H1 (cell line): ENCODE data around the gene DNAJB5. TPM values are rescaled to one million over a fixed set of nuclear protein-coding genes. Genes with fewer than 3 reads are reported as not detected.

Experiments used
- CTCF ChIA-PET: fragments of 300-600 bp; sonication (Branson Sonifier 250); formaldehyde crosslinking; loops from one replicate; lab custom pipeline; 2021; ENCODE audit not compliant: partially characterized antibody; lab: Charles Lee
- POLR2A ChIA-PET: fragments of 300-600 bp; sonication (Branson Sonifier 250); formaldehyde crosslinking; loops from one replicate; lab custom pipeline; 2021; ENCODE audit warnings: inconsistent platforms; ENCODE audit not compliant: partially characterized antibody; lab: Charles Lee
- DNase-seq, 2 experiments: peaks; one replicate each; pipeline versions ENCODE4 v3.0.0 to v3.0.0-alpha.2; 2010 to 2022; ENCODE audit warnings: low spot score in 2 of 2, low read depth in 1 of 2, mixed read lengths in 1 of 2
- FAIRE-seq: peaks from 2 replicates; lab custom pipeline; 2011; peaks lifted over from hg19 to GRCh38; lab: Jason Lieb, UNC
- H2AFZ ChIP-seq: 2 replicates; pipeline ENCODE4 v1.8.1; 2012; ENCODE audit warnings: low read length, inconsistent platforms
- H2AK5ac ChIP-seq: 2 replicates; pipeline ENCODE4 v1.6.1; 2013; ENCODE audit warnings: low read depth, low read length
- H2BK120ac ChIP-seq: replicated peaks from 2 replicates; pipeline ENCODE3; 2013; ENCODE audit warnings: low read depth, low read length, inconsistent platforms
- H2BK12ac ChIP-seq: 2 replicates; pipeline ENCODE4 v1.6.1; 2013; ENCODE audit warnings: low read depth, low read length
- H2BK15ac ChIP-seq: 2 replicates; pipeline ENCODE4 v1.6.1; 2013; ENCODE audit warnings: low read length
- H2BK20ac ChIP-seq: 2 replicates; pipeline ENCODE4 v1.6.1; 2013; ENCODE audit warnings: low read length
- H2BK5ac ChIP-seq: 2 replicates; pipeline ENCODE4 v1.6.1; 2013; ENCODE audit warnings: low read depth, low read length
- H3K14ac ChIP-seq: 2 replicates; pipeline ENCODE4 v1.6.1; 2013; ENCODE audit warnings: inconsistent platforms; ENCODE audit not compliant: insufficient read length
- H3K18ac ChIP-seq: 2 replicates; pipeline ENCODE4 v1.6.1; 2013; ENCODE audit warnings: low read length; ENCODE audit errors: extremely low read depth
- H3K23ac ChIP-seq: 2 replicates; pipeline ENCODE4 v1.6.1; 2013; ENCODE audit warnings: inconsistent platforms; ENCODE audit not compliant: insufficient read length
- H3K23me2 ChIP-seq: 2 replicates; pipeline ENCODE4 v1.6.1; 2013; ENCODE audit warnings: low read depth, low read length
- H3K27ac ChIP-seq: 2 replicates; pipeline ENCODE4 v1.6.1; 2011; ENCODE audit warnings: low read depth, low read length, inconsistent platforms
- H3K27me3 ChIP-seq, 4 experiments: replicated peaks in 1 of 4; 1 replicate in 1 of 4; 2 replicates in 3 of 4; pipeline versions ENCODE4 v1.6.1 to v1.8.1; 2011 to 2013; ENCODE audit warnings: low read length in 3 of 4, mild to moderate bottlenecking in 3 of 4, inconsistent platforms in 2 of 4, mixed read lengths in 2 of 4, moderate library complexity in 1 of 4; ENCODE audit not compliant: control insufficient read depth in 3 of 4, insufficient read depth in 3 of 4; ENCODE audit errors: extremely low read depth in 1 of 4
- H3K36me3 ChIP-seq, 4 experiments: 2 replicates each; pipeline versions ENCODE4 v1.6.1 to v1.8.1; 2011 to 2013; ENCODE audit warnings: mild to moderate bottlenecking in 4 of 4, low read length in 3 of 4, moderate library complexity in 2 of 4, control low read depth in 1 of 4, inconsistent platforms in 1 of 4; ENCODE audit not compliant: insufficient read depth in 4 of 4, control insufficient read depth in 2 of 4
- H3K4ac ChIP-seq: replicated peaks from 2 replicates; pipeline ENCODE3; 2013; ENCODE audit warnings: low read length, low read depth, mixed read lengths, inconsistent platforms; ENCODE audit not compliant: insufficient read length
- H3K4me1 ChIP-seq, 4 experiments: replicated peaks in 1 of 4; 1 replicate in 1 of 4; 2 replicates in 3 of 4; pipeline versions ENCODE4 v1.6.1 to v1.8.1; 2011 to 2013; ENCODE audit warnings: low read length in 3 of 4, inconsistent platforms in 2 of 4, mixed read lengths in 1 of 4; ENCODE audit not compliant: insufficient read depth in 4 of 4, control insufficient read depth in 3 of 4
- H3K4me2 ChIP-seq, 2 experiments: 2 replicates each; pipeline versions ENCODE4 v1.6.1 to v1.8.1; 2011 to 2013; ENCODE audit warnings: low read depth in 2 of 2, low read length in 2 of 2, control low read depth in 1 of 2, inconsistent platforms in 1 of 2, mild to moderate bottlenecking in 1 of 2; ENCODE audit not compliant: insufficient read depth in 1 of 2
- H3K4me3 ChIP-seq, 4 experiments: fragments of 200-600, 300-600 bp in 1 of 4; sonication (generic), shearing (Covaris generic), sonication (Bioruptor Twin) in 1 of 4; 2 replicates each; pipeline versions ENCODE4 v1.5.1 to v1.8.1; 2011 to 2016; ENCODE audit warnings: low read length in 4 of 4, low read depth in 3 of 4, control low read depth in 2 of 4, inconsistent platforms in 2 of 4, mild to moderate bottlenecking in 2 of 4, mixed read lengths in 1 of 4, moderate library complexity in 1 of 4; ENCODE audit not compliant: insufficient read depth in 2 of 4; ENCODE audit errors: extremely low read depth in 1 of 4
- H3K56ac ChIP-seq: replicated peaks from 2 replicates; pipeline ENCODE3; 2013; ENCODE audit warnings: low read depth, mild to moderate bottlenecking, mixed read lengths, low read length, inconsistent platforms; ENCODE audit not compliant: insufficient read length
- H3K79me1 ChIP-seq: 2 replicates; pipeline ENCODE4 v1.6.1; 2013; ENCODE audit warnings: low read depth, low read length, control low read depth
- H3K79me2 ChIP-seq, 2 experiments: 2 replicates each; pipeline versions ENCODE4 v1.6.1 to v1.8.1; 2012 to 2013; ENCODE audit warnings: low read length in 2 of 2, mild to moderate bottlenecking in 2 of 2, inconsistent platforms in 1 of 2; ENCODE audit not compliant: insufficient read depth in 2 of 2, control insufficient read depth in 1 of 2
- H3K9ac ChIP-seq, 4 experiments: replicated peaks in 1 of 4; 1 replicate in 1 of 4; 2 replicates in 3 of 4; pipeline versions ENCODE4 v1.6.1 to v1.8.1; 2011 to 2013; ENCODE audit warnings: low read depth in 3 of 4, low read length in 3 of 4, control low read depth in 2 of 4, mild to moderate bottlenecking in 2 of 4, moderate library complexity in 2 of 4, inconsistent platforms in 1 of 4; ENCODE audit errors: extremely low read depth in 1 of 4
- H3K9me3 ChIP-seq, 2 experiments: 2 replicates each; pipeline versions ENCODE4 v1.6.1 to v1.8.1; 2012 to 2013; ENCODE audit warnings: mild to moderate bottlenecking in 2 of 2, moderate library complexity in 2 of 2, control low read depth in 1 of 2, inconsistent platforms in 1 of 2, low read depth in 1 of 2, low read length in 1 of 2, mixed read lengths in 1 of 2; ENCODE audit not compliant: insufficient read depth in 2 of 2
- H4K20me1 ChIP-seq, 2 experiments: replicated peaks in 1 of 2; 2 replicates each; pipeline versions ENCODE3 to v1.8.1; 2011 to 2013; ENCODE audit warnings: inconsistent platforms in 2 of 2, low read length in 2 of 2, mild to moderate bottlenecking in 1 of 2; ENCODE audit not compliant: insufficient read depth in 2 of 2, control insufficient read depth in 1 of 2
- H4K5ac ChIP-seq: 2 replicates; pipeline ENCODE4 v1.6.1; 2013; ENCODE audit warnings: low read length, low read depth, mixed read lengths, inconsistent platforms; ENCODE audit not compliant: insufficient read length
- H4K8ac ChIP-seq: 2 replicates; pipeline ENCODE4 v1.8.0; 2013; ENCODE audit warnings: mild to moderate bottlenecking, moderate library complexity, low read length, inconsistent platforms; ENCODE audit not compliant: insufficient read depth; ENCODE audit errors: extremely low read depth
- H4K91ac ChIP-seq: replicated peaks from 2 replicates; pipeline ENCODE3; 2013; ENCODE audit warnings: low read length, mixed read lengths, inconsistent platforms; ENCODE audit not compliant: insufficient read length
- CHD1 ChIP-seq: IDR thresholded peaks from 2 replicates; pipeline ENCODE4 v1.6.1; 2012; ENCODE audit warnings: low read depth, low read length, improper control_type of control experiment
- CREB1 ChIP-seq: IDR thresholded peaks from 2 replicates; pipeline ENCODE4 v1.6.1; 2012; ENCODE audit warnings: inconsistent platforms
- EGR1 ChIP-seq: IDR thresholded peaks from 2 replicates; pipeline ENCODE4 v1.6.1; 2011; ENCODE audit warnings: low read depth, low read length, borderline replicate concordance
- EZH2 ChIP-seq: fragments of 200-600 bp; sonication (generic); IDR thresholded peaks from 2 replicates; pipeline ENCODE4 v1.7.1; 2012; ENCODE audit warnings: low read depth, mild to moderate bottlenecking, moderate library complexity, low read length, inconsistent platforms; ENCODE audit not compliant: severe bottlenecking
- HDAC6 ChIP-seq: IDR thresholded peaks from one replicate; pipeline ENCODE4 v1.7.1; 2012; ENCODE audit warnings: low read depth, mild to moderate bottlenecking, inconsistent platforms, low read length, moderate library complexity
- JUND ChIP-seq: IDR thresholded peaks from 2 replicates; pipeline ENCODE4 v1.6.1; 2011; ENCODE audit warnings: mild to moderate bottlenecking, improper control_type of control experiment, low read length
- KDM1A ChIP-seq: fragments of 200-600, 300-600 bp; sonication (generic); IDR thresholded peaks from 2 replicates; pipeline ENCODE4 v1.7.1; 2016; ENCODE audit warnings: mild to moderate bottlenecking, low read length, borderline replicate concordance
- MAFK ChIP-seq: IDR thresholded peaks from 2 replicates; pipeline ENCODE4 v1.6.1; 2012; ENCODE audit warnings: low read depth, mild to moderate bottlenecking, improper control_type of control experiment, low read length
- NANOG ChIP-seq: IDR thresholded peaks from 2 replicates; pipeline ENCODE4 v1.6.1; 2011; ENCODE audit warnings: low read length, low read depth, mild to moderate bottlenecking, inconsistent platforms; ENCODE audit not compliant: insufficient read depth, poor library complexity, severe bottlenecking
- NRF1 ChIP-seq: IDR thresholded peaks from 2 replicates; pipeline ENCODE4 v1.6.1; 2011; ENCODE audit warnings: mild to moderate bottlenecking, low read depth, low read length, improper control_type of control experiment
- POLR2A ChIP-seq, 2 experiments: IDR thresholded peaks; 1 replicate in 1 of 2; 2 replicates in 1 of 2; pipeline ENCODE4 v1.6.1; 2011; ENCODE audit warnings: low read depth in 2 of 2, low read length in 2 of 2, mild to moderate bottlenecking in 2 of 2; ENCODE audit errors: control extremely low read depth in 1 of 2
- POLR2AphosphoS5 ChIP-seq: IDR thresholded peaks from 2 replicates; pipeline ENCODE4 v1.6.1; 2011; ENCODE audit warnings: low read depth, low read length
- RAD21 ChIP-seq, 2 experiments: IDR thresholded peaks in 1 of 2; conservative IDR thresholded peaks in 1 of 2; 2 replicates each; pipeline ENCODE4 v1.6.1; 2011; ENCODE audit warnings: low read depth in 2 of 2, low read length in 2 of 2, improper control_type of control experiment in 1 of 2, inconsistent platforms in 1 of 2, mild to moderate bottlenecking in 1 of 2, moderate library complexity in 1 of 2
- RBBP5 ChIP-seq: IDR thresholded peaks from 2 replicates; pipeline ENCODE4 v1.7.1; 2012; ENCODE audit warnings: low read depth, mild to moderate bottlenecking, inconsistent platforms, low read length, moderate library complexity, borderline replicate concordance
- SP4 ChIP-seq: IDR thresholded peaks from 2 replicates; pipeline ENCODE4 v1.6.1; 2012; ENCODE audit warnings: low read length, inconsistent platforms
- WGBS, 2 experiments: shearing (Covaris generic) in 1 of 2; methylation state at CpG; one replicate each; pipeline versions ENCODE4 v1.1.6 to v1.1.7; 2013 to 2015; ENCODE audit warnings: low lambda C conversion rate in 2 of 2, mixed read lengths in 2 of 2, inconsistent platforms in 1 of 2, low coverage in 1 of 2, missing lambda C conversion rate in 1 of 2; ENCODE audit not compliant: insufficient replicate concordance in 2 of 2, insufficient coverage in 1 of 2, insufficient read length in 1 of 2; ENCODE audit errors: extremely low coverage in 1 of 2, missing lambda C conversion rate in 1 of 2; 5-methylcytosine and 5-hydroxymethylcytosine counted together
- polyA plus RNA-seq, 7 experiments: library from polyadenylated mRNA; depleted of rRNA in 3 of 7; stranded (reverse) in 5 of 7; unstranded in 2 of 7; fragments of >200 nt in 5 of 7; fragments of 200-250 nt in 2 of 7; gene quantifications; 1 replicate in 5 of 7; 2 replicates in 1 of 7; 4 replicates in 1 of 7; pipeline versions ENCODE4 v1.2.1 to v1.2.3, GENCODE V29; 2011 to 2013; ENCODE audit warnings: missing spikeins in 2 of 7, mixed read lengths in 2 of 7
- total RNA-seq: library from RNA; stranded (reverse); fragmentation: NEBNext Ultra II Directional; extraction: Animal tissue kit (Norgen Biotek cat#: 25700); gene quantifications from 2 replicates; pipeline ENCODE4 v1.2.1, GENCODE V29; 2021

The DNAJB5 gene
- total and polyA plus RNA-seq, 2 of the 8 experiments (the other 6 are each of a cell fraction or from before 2014, with no cell fraction given), result 25.0 to 34.1 TPM

- Histone ChIP-seq H2BK5ac (no peak overlapping the region), H3K4me2 (no peak overlapping the region), H3K4me1 (no peaks in the 10 kb centered on the region), H3K23ac (no peak overlapping the region), H2AFZ (no peak overlapping the region), H3K27ac (no peak overlapping the region), H4K91ac (no peak overlapping the region), H2BK12ac (no peak overlapping the region), H4K8ac (no peak overlapping the region), H4K20me1 (no peaks in the 10 kb centered on the region), H2BK15ac (no peak overlapping the region), H3K36me3 (no peaks in the 10 kb centered on the region), H3K4me3 (no peak overlapping the region), H3K23me2 (no peaks in the 10 kb centered on the region), H2BK120ac (no peak overlapping the region), H2BK20ac (no peak overlapping the region), H3K9me3 (peaks cover 14 to 16% of the 10 kb centered on the region in 2 experiments; a peak in 3 of 4 replicates), H3K18ac (no peak overlapping the region), H4K5ac (no peak overlapping the region), H3K4ac (no peak overlapping the region), H3K27me3 (no peaks in the 10 kb centered on the region), H3K9ac (no peak overlapping the region), H3K56ac (no peak overlapping the region), H3K79me2 (no peaks in the 10 kb centered on the region), H3K14ac (no peak overlapping the region), H2AK5ac (no peak overlapping the region), H3K79me1 (no peaks in the 10 kb centered on the region)
- ChIA-PET POLR2A (interaction anchor here (0.7 kb wide), 1 partner anchor 112 kb away, joined by 3 read pairs; no protein-coding TSS in a partner anchor), CTCF (interaction anchor here (0.5 to 2.4 kb wide), 5 partner anchors 14 to 133 kb away, joined by 3 to 7 read pairs (median 4); no protein-coding TSS in a partner anchor)
- 91% methylated on average over 2 of the region's 2 CpGs; no CpG with 5 or more reads in 1 of the 2 experiments for WGBS, 2 experiments
- FAIRE-seq (no peak), DNase-seq (no peak)
- TF ChIP-seq SP4 (no peak), RBBP5 (no peak), CHD1 (no peak), MAFK (no peak), NANOG (no peak), POLR2AphosphoS5 (no peak), RAD21 (IDR thresholded peaks at IDR 0.05 in 1 of 2, conservative IDR thresholded peaks at IDR 0.05 in 1 of 2; ENCODE audit: low read depth in 2 of 2, low read length in 2 of 2) (no peak), HDAC6 (no peak), NRF1 (no peak), EGR1 (no peak), EZH2 (no peak), CREB1 (no peak), JUND (no peak), KDM1A (no peak), POLR2A (IDR thresholded peaks at IDR 0.05; ENCODE audit: control extremely low read depth in 1 of 2, low read depth in 2 of 2, low read length in 2 of 2) (no peak)
Observed at GRCh38 chr9:35033101-35033500, 43.6 kb downstream of the DNAJB5 start.
